Measurements from ENCODE around the gene LAPTM5. TPM values are rescaled to one million over a fixed set of nuclear protein-coding genes. Genes with fewer than 3 reads are reported as not detected.

Gene LAPTM5
- total RNA-seq, 1 donor from 2014 or later = 0.77 TPM

DNA sequence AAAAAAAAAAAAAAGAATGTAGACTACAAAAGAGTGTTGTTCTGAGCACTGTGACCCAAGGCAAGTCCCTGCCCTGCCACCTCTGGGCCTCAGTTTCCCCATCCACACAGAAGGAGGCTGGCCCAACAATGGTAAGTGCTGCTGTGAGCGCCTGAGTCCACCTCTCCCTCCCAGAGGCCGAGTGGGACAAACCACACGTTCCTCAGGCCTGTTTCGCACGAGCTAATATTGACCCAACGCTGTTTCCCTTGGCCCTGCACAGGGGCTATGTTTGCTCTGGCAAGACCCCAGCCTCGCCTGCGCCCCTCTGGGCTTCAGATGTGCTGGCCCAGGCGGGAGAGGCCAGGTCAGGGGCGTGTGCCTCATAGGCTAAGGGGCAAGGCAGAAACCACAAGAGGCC, 12.6 kb upstream of the LAPTM5 start:
- Histone ChIP-seq H3K27me3 (ENCODE audit: insufficient read depth, low read length) (peaks cover 10% of the 10 kb centered on the region), H3K4me1 (ENCODE audit: insufficient read depth, low read length) (no peaks in the 10 kb centered on the region), H2AFZ (ENCODE audit: low read depth, low read length) (no peak overlapping the region), H3K27ac (ENCODE audit: low read depth, low read length) (no peak overlapping the region), H3K9me3 (ENCODE audit: insufficient read depth, low read depth, low read length) (no peaks in the 10 kb centered on the region), H3K4me2 (ENCODE audit: low read length) (no peak overlapping the region), H3K4me3 (ENCODE audit: insufficient read depth, low read depth, low read length) (no peak overlapping the region), H4K20me1 (ENCODE audit: insufficient read depth, low read length) (no peaks in the 10 kb centered on the region), H3K36me3 (ENCODE audit: insufficient read depth, low read length) (no peaks in the 10 kb centered on the region), H3K79me2 (ENCODE audit: insufficient read depth, low read length) (no peaks in the 10 kb centered on the region), H3K9ac (ENCODE audit: low read length) (no peak overlapping the region)
- peaks cover 2% of the 10 kb centered on the region for H3K4me1 Mint-ChIP-seq (ENCODE audit: low read depth, unreplicated experiment)
- no peak for FAIRE-seq
- peaks cover 22% of the 10 kb centered on the region for H3K27me3 Mint-ChIP-seq (ENCODE audit: low read depth, unreplicated experiment)
- no peak for DNase-seq (ENCODE audit: low read depth)
- H3K4me3 Mint-ChIP-seq (ENCODE audit: unreplicated experiment) = no peak overlapping the region
- H3K9me3 Mint-ChIP-seq (ENCODE audit: unreplicated experiment) = no peaks in the 10 kb centered on the region
- no peaks in the 10 kb centered on the region for H3K36me3 Mint-ChIP-seq (ENCODE audit: low read depth, unreplicated experiment)
- no peak overlapping the region for H3K27ac Mint-ChIP-seq (ENCODE audit: unreplicated experiment)
- TF ChIP-seq, protein P1, sequence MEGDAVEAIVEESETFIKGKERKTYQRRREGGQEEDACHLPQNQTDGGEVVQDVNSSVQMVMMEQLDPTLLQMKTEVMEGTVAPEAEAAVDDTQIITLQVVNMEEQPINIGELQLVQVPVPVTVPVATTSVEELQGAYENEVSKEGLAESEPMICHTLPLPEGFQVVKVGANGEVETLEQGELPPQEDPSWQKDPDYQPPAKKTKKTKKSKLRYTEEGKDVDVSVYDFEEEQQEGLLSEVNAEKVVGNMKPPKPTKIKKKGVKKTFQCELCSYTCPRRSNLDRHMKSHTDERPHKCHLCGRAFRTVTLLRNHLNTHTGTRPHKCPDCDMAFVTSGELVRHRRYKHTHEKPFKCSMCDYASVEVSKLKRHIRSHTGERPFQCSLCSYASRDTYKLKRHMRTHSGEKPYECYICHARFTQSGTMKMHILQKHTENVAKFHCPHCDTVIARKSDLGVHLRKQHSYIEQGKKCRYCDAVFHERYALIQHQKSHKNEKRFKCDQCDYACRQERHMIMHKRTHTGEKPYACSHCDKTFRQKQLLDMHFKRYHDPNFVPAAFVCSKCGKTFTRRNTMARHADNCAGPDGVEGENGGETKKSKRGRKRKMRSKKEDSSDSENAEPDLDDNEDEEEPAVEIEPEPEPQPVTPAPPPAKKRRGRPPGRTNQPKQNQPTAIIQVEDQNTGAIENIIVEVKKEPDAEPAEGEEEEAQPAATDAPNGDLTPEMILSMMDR (IDR thresholded peaks at IDR 0.05; ENCODE audit: insufficient read depth, low read depth, low read length) = no peak
- TF ChIP-seq EZH2 (IDR thresholded peaks at IDR 0.05; ENCODE audit: insufficient read depth, low read length) = no peak

DNA sequence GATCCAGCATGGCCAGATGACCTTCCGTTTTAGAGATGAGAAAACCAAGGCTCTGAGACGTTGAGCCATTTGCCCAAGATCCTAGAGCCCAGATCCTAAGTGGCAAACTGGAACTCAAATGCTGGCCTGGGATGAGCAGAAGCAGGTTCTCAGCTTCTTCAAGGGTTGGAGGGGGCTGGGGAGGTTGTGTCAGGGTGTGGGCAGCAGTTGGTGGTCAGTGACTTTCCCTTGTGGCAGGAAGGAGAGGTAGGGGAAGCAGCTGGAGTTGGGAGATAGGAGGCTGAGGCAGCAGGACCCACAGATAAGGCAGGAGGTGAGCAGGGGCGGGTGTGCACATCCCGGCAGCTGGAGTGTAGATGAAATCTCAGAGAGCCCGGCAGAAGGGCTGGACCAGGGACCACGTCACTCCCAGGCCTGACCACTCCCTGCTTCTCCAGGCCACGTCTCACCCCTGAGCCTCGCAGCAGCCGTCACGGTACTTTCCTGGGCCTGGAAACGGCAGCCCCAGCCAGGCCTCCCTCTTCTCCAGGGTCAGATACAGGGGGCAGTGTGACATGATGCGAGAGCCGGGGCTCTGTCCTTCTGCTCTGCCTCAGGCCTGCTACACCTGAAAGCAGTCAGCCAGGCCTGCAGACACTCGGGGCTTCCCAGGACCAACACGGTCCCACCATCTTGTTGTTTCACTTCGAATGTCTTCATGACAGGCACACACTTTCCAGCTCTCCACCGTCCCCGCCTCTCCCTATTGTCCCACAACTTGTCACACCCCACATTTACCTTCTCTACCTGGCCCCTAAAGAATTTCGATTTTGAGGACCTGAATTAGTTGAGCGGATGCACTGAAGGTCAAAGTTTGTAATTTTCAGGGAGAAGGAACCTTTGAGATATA, 11.5 kb upstream of the LAPTM5 start:
- no peaks in the 10 kb centered on the region for H3K9me3 ChIP-seq (ENCODE audit: insufficient read depth, low read depth, low read length)
- no peak for FAIRE-seq
- H3K27ac Mint-ChIP-seq (ENCODE audit: unreplicated experiment) = no peak overlapping the region
- no peak overlapping the region for H2AFZ ChIP-seq (ENCODE audit: low read depth, low read length)
- H3K4me3 ChIP-seq (ENCODE audit: insufficient read depth, low read depth, low read length) = no peak overlapping the region
- no peak overlapping the region for H3K4me2 ChIP-seq (ENCODE audit: low read length)
- no peaks in the 10 kb centered on the region for H3K36me3 Mint-ChIP-seq (ENCODE audit: low read depth, unreplicated experiment)
- H3K79me2 ChIP-seq (ENCODE audit: insufficient read depth, low read length) = no peaks in the 10 kb centered on the region
- no peaks in the 10 kb centered on the region for H4K20me1 ChIP-seq (ENCODE audit: insufficient read depth, low read length)
- no peak overlapping the region for H3K27ac ChIP-seq (ENCODE audit: low read depth, low read length)
- no peak for TF ChIP-seq EZH2 (IDR thresholded peaks at IDR 0.05; ENCODE audit: insufficient read depth, low read length)
- TF ChIP-seq, protein P1 (IDR thresholded peaks at IDR 0.05; ENCODE audit: insufficient read depth, low read depth, low read length) = no peak
- no peak overlapping the region for H3K4me3 Mint-ChIP-seq (ENCODE audit: unreplicated experiment)
- H3K27me3 ChIP-seq (ENCODE audit: insufficient read depth, low read length) = peaks cover 10% of the 10 kb centered on the region
- H3K9ac ChIP-seq (ENCODE audit: low read length) = no peak overlapping the region
- H3K4me1 ChIP-seq (ENCODE audit: insufficient read depth, low read length) = no peaks in the 10 kb centered on the region
- no peaks in the 10 kb centered on the region for H3K36me3 ChIP-seq (ENCODE audit: insufficient read depth, low read length)
- H3K4me1 Mint-ChIP-seq (ENCODE audit: low read depth, unreplicated experiment) = peaks cover 2% of the 10 kb centered on the region
- H3K9me3 Mint-ChIP-seq (ENCODE audit: unreplicated experiment) = no peaks in the 10 kb centered on the region
- H3K27me3 Mint-ChIP-seq (ENCODE audit: low read depth, unreplicated experiment) = peaks cover 23% of the 10 kb centered on the region
- DNase-seq (ENCODE audit: low read depth) = no peak
